GM21717 (cell line): ENCODE results near the gene ARHGAP6.
"Not testable (repeated sequence)": the region's sequence is repeated elsewhere in the genome, so short reads cannot be mapped to it uniquely, and the experiment has no call there.

Experiments used
- ATAC-seq: cut with Tn5 transposase; IDR thresholded peaks from one replicate; pipeline ENCODE4 v1.9.1; 2021; ENCODE audit warnings: mild to moderate bottlenecking, moderate library complexity; ENCODE audit not compliant: unreplicated experiment

ARHGAP6 gene

GRCh38 chrX:11533199-11533651 lies 132.5 kb downstream of the ARHGAP6 start:
- peak; percentile 92 for ATAC-seq

GRCh38 chrX:11532291-11533078 lies 133.2 kb downstream of the ARHGAP6 start:
- ATAC-seq: no peak

GRCh38 chrX:11531226-11531625 lies 134.5 kb downstream of the ARHGAP6 start:
- no peak for ATAC-seq

GRCh38 chrX:11530621-11531020 lies 135.1 kb downstream of the ARHGAP6 start:
- no peak for ATAC-seq

- ATAC-seq: peak; percentile 38
These were observed 137.1 kb downstream of the ARHGAP6 start for GRCh38 chrX:11528623-11529022.

- no peak for ATAC-seq
These were observed 140.0 kb downstream of the ARHGAP6 start for GRCh38 chrX:11525685-11526084.

- ATAC-seq: not testable (repeated sequence)
These were observed 146.5 kb downstream of the ARHGAP6 start for GRCh38 chrX:11519234-11519633.

- ATAC-seq: no peak
These were observed 155.9 kb downstream of the ARHGAP6 start for GRCh38 chrX:11509786-11510185.

- ATAC-seq: no peak
These were observed 161.5 kb downstream of the ARHGAP6 start for GRCh38 chrX:11504234-11504633.

GRCh38 chrX:11499076-11500044 lies 166.4 kb downstream of the ARHGAP6 start:
- ATAC-seq: no peak

GRCh38 chrX:11491375-11491774 lies 174.3 kb downstream of the ARHGAP6 start:
- not testable (repeated sequence) for ATAC-seq

- no peak for ATAC-seq
These were observed 181.4 kb downstream of the ARHGAP6 start for GRCh38 chrX:11484290-11484689.

GRCh38 chrX:11481035-11481434 lies 184.7 kb downstream of the ARHGAP6 start:
- ATAC-seq: no peak

- no peak for ATAC-seq
These were observed 185.1 kb downstream of the ARHGAP6 start for GRCh38 chrX:11480626-11481025.

GRCh38 chrX:11478911-11479310 lies 186.8 kb downstream of the ARHGAP6 start:
- ATAC-seq: no peak

GRCh38 chrX:11478026-11478425 lies 187.7 kb downstream of the ARHGAP6 start:
- no peak for ATAC-seq

GRCh38 chrX:11474576-11474975 lies 191.1 kb downstream of the ARHGAP6 start:
- ATAC-seq: no peak

- no peak for ATAC-seq
These were observed 191.7 kb downstream of the ARHGAP6 start for GRCh38 chrX:11474021-11474420.

GRCh38 chrX:11472879-11473278 lies 192.8 kb downstream of the ARHGAP6 start:
- no peak for ATAC-seq

- no peak for ATAC-seq
These were observed 193.3 kb downstream of the ARHGAP6 start for GRCh38 chrX:11472381-11472780.

GRCh38 chrX:11470250-11470974 lies 195.3 kb downstream of the ARHGAP6 start:
- ATAC-seq: no peak
